Prostate gland (tissue), 2 donors: Measurements from ENCODE around the gene HIVEP2.

Experiments
- CTCF ChIP-seq, 4 experiments: fragments of 200-600 bp in 2 of 4; fragments of 450-650 bp in 2 of 4; sonication (generic) in 2 of 4; IDR thresholded peaks; 1 replicate in 3 of 4; 2 replicates in 1 of 4; pipeline ENCODE4 v1.5.1; 2016 to 2019; ENCODE audit warnings: antibody characterized with exemption in 4 of 4, mild to moderate bottlenecking in 2 of 4, moderate library complexity in 2 of 4
- POLR2A ChIP-seq: fragments of 450-650 bp; IDR thresholded peaks from one replicate; pipeline ENCODE4 v1.6.1; 2016; ENCODE audit warnings: antibody characterized with exemption, mild to moderate bottlenecking
- POLR2AphosphoS5 ChIP-seq: sonication (generic); formaldehyde crosslinking; IDR thresholded peaks from one replicate; pipeline ENCODE4 v1.6.1; 2017; ENCODE audit warnings: antibody characterized with exemption

GRCh38 chr6:142771162-142771561 is 173.8 kb downstream of the HIVEP2 start:
- TF ChIP-seq POLR2AphosphoS5 (no peak), CTCF (IDR thresholded peaks at IDR 0.05) (no peak), POLR2A (no peak)
